Astrocyte (in vitro differentiated cells and primary cell): ENCODE results near the gene PPP1R14C. TPM values are rescaled to one million over a fixed set of nuclear protein-coding genes. Genes with fewer than 3 reads are reported as not detected.

Experiments
- DNase-seq: peaks from one replicate; pipeline ENCODE4 v3.0.0-alpha.2; 2010; ENCODE audit warnings: low read depth
- FAIRE-seq: peaks from 2 replicates; lab custom pipeline; 2011; peaks lifted over from hg19 to GRCh38; lab: Jason Lieb, UNC
- H2AFZ ChIP-seq: 2 replicates; pipeline ENCODE4 v1.6.0; 2012; ENCODE audit warnings: low read depth, low read length, inconsistent platforms
- H3K27ac ChIP-seq: 2 replicates; pipeline ENCODE4 v1.5.1; 2011; ENCODE audit warnings: low read depth, low read length, inconsistent platforms
- H3K27me3 ChIP-seq: 2 replicates; pipeline ENCODE4 v1.6.0; 2011; ENCODE audit warnings: low read length, inconsistent platforms; ENCODE audit not compliant: insufficient read depth
- H3K36me3 ChIP-seq: 2 replicates; pipeline ENCODE4 v1.5.1; 2011; ENCODE audit warnings: low read length, inconsistent platforms; ENCODE audit not compliant: insufficient read depth
- H3K4me1 ChIP-seq: 2 replicates; pipeline ENCODE4 v1.5.1; 2011; ENCODE audit warnings: low read length, inconsistent platforms; ENCODE audit not compliant: insufficient read depth
- H3K4me2 ChIP-seq: 2 replicates; pipeline ENCODE4 v1.6.0; 2012; ENCODE audit warnings: low read length, inconsistent platforms
- H3K4me3 ChIP-seq: 2 replicates; pipeline ENCODE4 v1.5.1; 2011; ENCODE audit warnings: low read depth, mild to moderate bottlenecking, low read length, inconsistent platforms; ENCODE audit not compliant: insufficient read depth
- H3K79me2 ChIP-seq: 2 replicates; pipeline ENCODE4 v1.6.0; 2012; ENCODE audit warnings: mild to moderate bottlenecking, low read length, inconsistent platforms; ENCODE audit not compliant: insufficient read depth
- H3K9ac ChIP-seq: 2 replicates; pipeline ENCODE4 v1.6.0; 2012; ENCODE audit warnings: mild to moderate bottlenecking, low read length, inconsistent platforms
- H3K9me3 ChIP-seq: 2 replicates; pipeline ENCODE4 v1.5.1; 2012; ENCODE audit warnings: low read depth, mild to moderate bottlenecking, low read length, inconsistent platforms; ENCODE audit not compliant: insufficient read depth
- H4K20me1 ChIP-seq: 2 replicates; pipeline ENCODE4 v1.6.0; 2012; ENCODE audit warnings: low read length, inconsistent platforms; ENCODE audit not compliant: insufficient read depth
- H3K27ac Mint-ChIP-seq: one replicate; pipeline ENCODE4 v1.8.0; 2021; ENCODE audit warnings: mild to moderate bottlenecking, mixed read lengths; ENCODE audit not compliant: unreplicated experiment
- H3K27me3 Mint-ChIP-seq: one replicate; pipeline ENCODE4 v1.8.0; 2021; ENCODE audit warnings: low read depth, mixed read lengths; ENCODE audit not compliant: unreplicated experiment
- H3K36me3 Mint-ChIP-seq: one replicate; pipeline ENCODE4 v1.8.0; 2021; ENCODE audit warnings: low read depth, mixed read lengths; ENCODE audit not compliant: unreplicated experiment
- H3K4me1 Mint-ChIP-seq: one replicate; pipeline ENCODE4 v1.8.0; 2021; ENCODE audit warnings: low read depth, mixed read lengths; ENCODE audit not compliant: unreplicated experiment
- H3K4me3 Mint-ChIP-seq: one replicate; pipeline ENCODE4 v1.8.0; 2021; ENCODE audit warnings: mild to moderate bottlenecking, moderate library complexity, mixed read lengths; ENCODE audit not compliant: unreplicated experiment
- H3K9me3 Mint-ChIP-seq: one replicate; pipeline ENCODE4 v1.8.0; 2021; ENCODE audit warnings: mild to moderate bottlenecking, mixed read lengths; ENCODE audit not compliant: unreplicated experiment
- EZH2 ChIP-seq: IDR thresholded peaks from 2 replicates; pipeline ENCODE4 v1.6.1; 2012; ENCODE audit warnings: mild to moderate bottlenecking, low read length, inconsistent platforms; ENCODE audit not compliant: insufficient read depth
- total RNA-seq: library from RNA; stranded (reverse); gene quantifications from 2 replicates; pipeline ENCODE4 v1.2.1, GENCODE V29; 2021
- TF ChIP-seq, protein P1 (sequence below): IDR thresholded peaks from 2 replicates; pipeline ENCODE4 v1.5.1; 2011; ENCODE audit warnings: low read depth, mild to moderate bottlenecking, inconsistent platforms, low read length, moderate library complexity; ENCODE audit not compliant: insufficient read depth

Gene PPP1R14C
- total RNA-seq, 1 donor from 2014 or later: 3.9 TPM

DNA sequence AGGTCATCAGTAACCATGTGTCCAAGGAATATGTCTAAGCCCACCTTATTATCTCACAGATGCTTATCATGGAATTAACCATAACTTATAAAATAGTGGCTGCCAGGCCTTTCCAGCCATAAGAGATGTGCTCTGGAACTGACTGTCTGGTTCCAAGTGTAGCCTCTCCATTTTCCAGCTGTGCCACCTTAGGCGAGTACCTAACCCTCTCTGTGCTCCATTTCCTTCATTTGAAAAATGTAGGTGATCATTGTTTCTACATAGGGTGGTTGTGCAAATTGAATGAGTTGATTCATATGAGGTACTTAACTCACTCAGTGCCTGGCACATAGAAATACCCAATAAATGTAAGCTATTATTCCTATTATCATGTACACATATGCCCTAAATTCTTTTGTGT lies 123.5 kb downstream of the PPP1R14C start:
- peaks cover 39% of the 10 kb centered on the region for H3K4me1 ChIP-seq
- Mint-ChIP-seq H3K4me1 (peaks cover 44% of the 10 kb centered on the region), H3K4me3 (no peak overlapping the region), H3K27ac (no peak overlapping the region), H3K36me3 (no peaks in the 10 kb centered on the region), H3K27me3 (no peaks in the 10 kb centered on the region), H3K9me3 (peaks cover 3% of the 10 kb centered on the region)
- no peak overlapping the region for H3K4me3 ChIP-seq
- H3K36me3 ChIP-seq: no peaks in the 10 kb centered on the region
- no peaks in the 10 kb centered on the region for H3K27me3 ChIP-seq
- no peaks in the 10 kb centered on the region for H3K9me3 ChIP-seq
- FAIRE-seq (no peak), DNase-seq (no peak)
- H3K4me2 ChIP-seq: no peak overlapping the region
- no peak overlapping the region for H3K9ac ChIP-seq
- TF ChIP-seq, protein P1, sequence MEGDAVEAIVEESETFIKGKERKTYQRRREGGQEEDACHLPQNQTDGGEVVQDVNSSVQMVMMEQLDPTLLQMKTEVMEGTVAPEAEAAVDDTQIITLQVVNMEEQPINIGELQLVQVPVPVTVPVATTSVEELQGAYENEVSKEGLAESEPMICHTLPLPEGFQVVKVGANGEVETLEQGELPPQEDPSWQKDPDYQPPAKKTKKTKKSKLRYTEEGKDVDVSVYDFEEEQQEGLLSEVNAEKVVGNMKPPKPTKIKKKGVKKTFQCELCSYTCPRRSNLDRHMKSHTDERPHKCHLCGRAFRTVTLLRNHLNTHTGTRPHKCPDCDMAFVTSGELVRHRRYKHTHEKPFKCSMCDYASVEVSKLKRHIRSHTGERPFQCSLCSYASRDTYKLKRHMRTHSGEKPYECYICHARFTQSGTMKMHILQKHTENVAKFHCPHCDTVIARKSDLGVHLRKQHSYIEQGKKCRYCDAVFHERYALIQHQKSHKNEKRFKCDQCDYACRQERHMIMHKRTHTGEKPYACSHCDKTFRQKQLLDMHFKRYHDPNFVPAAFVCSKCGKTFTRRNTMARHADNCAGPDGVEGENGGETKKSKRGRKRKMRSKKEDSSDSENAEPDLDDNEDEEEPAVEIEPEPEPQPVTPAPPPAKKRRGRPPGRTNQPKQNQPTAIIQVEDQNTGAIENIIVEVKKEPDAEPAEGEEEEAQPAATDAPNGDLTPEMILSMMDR: no peak
- no peak for TF ChIP-seq EZH2
- no peak overlapping the region for H3K27ac ChIP-seq
- H2AFZ ChIP-seq: no peak overlapping the region
- H3K79me2 ChIP-seq: no peaks in the 10 kb centered on the region
- no peaks in the 10 kb centered on the region for H4K20me1 ChIP-seq

DNA sequence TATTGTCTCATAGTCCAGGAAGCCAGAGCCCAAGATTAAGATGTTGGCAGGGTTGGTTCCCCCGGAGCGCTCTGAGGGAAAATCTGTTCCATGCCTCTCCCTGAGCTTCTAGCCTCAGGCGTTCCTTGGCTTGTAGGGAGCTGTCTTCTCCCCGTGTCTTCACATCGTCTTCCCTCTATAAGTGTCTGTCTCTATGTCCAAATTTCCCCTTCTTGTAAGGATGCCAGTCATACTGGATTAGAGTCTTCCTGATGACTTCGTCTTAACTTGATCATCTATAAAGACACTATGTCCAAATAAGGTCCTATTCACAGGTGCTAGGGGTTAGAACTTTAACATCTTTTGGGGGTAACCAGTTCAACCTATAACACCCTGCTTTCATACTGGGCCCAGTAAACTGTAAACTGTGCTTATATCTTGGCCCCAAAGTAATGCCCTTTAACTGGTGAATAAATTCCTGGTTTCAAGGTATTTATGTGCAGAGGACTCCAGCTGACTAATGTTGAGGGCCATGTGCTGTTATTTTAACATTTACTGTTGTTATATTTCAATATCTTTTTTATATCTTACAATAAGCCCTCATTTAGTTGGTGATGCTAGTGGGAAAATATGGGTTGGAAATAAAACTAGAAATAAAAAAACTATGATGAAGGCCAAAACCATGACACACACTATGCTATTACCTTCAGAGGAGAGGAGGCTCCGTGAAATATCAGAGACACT lies 124.3 kb downstream of the PPP1R14C start:
- H3K4me3 Mint-ChIP-seq: no peak overlapping the region
- no peak for DNase-seq
- peak overlapping the region; percentile 94 for H3K27ac Mint-ChIP-seq
- Histone ChIP-seq H3K4me2 (peak overlapping the region; percentile 72), H3K9me3 (no peaks in the 10 kb centered on the region), H2AFZ (no peak overlapping the region), H3K4me1 (peaks cover 40% of the 10 kb centered on the region), H3K4me3 (peak overlapping the region; percentile 19), H3K36me3 (no peaks in the 10 kb centered on the region), H3K79me2 (no peaks in the 10 kb centered on the region), H3K27me3 (no peaks in the 10 kb centered on the region), H4K20me1 (no peaks in the 10 kb centered on the region), H3K27ac (peak overlapping the region; percentile 90), H3K9ac (peak overlapping the region; percentile 68)
- FAIRE-seq: no peak
- peaks cover 3% of the 10 kb centered on the region for H3K9me3 Mint-ChIP-seq
- no peaks in the 10 kb centered on the region for H3K27me3 Mint-ChIP-seq
- no peaks in the 10 kb centered on the region for H3K36me3 Mint-ChIP-seq
- H3K4me1 Mint-ChIP-seq: peaks cover 52% of the 10 kb centered on the region
- TF ChIP-seq, protein P1: no peak
- no peak for TF ChIP-seq EZH2
